ENCODE measurements around the gene KLHL10. TPM values are rescaled to one million over a fixed set of nuclear protein-coding genes. Genes with fewer than 3 reads are reported as not detected.

Gene KLHL10
- total and polyA plus RNA-seq, 2 of the 13 experiments (the other 11 are each of a cell fraction or from before 2014, with no cell fraction given): 0.04 to 0.08 TPM

- TF ChIP-seq, protein P1, sequence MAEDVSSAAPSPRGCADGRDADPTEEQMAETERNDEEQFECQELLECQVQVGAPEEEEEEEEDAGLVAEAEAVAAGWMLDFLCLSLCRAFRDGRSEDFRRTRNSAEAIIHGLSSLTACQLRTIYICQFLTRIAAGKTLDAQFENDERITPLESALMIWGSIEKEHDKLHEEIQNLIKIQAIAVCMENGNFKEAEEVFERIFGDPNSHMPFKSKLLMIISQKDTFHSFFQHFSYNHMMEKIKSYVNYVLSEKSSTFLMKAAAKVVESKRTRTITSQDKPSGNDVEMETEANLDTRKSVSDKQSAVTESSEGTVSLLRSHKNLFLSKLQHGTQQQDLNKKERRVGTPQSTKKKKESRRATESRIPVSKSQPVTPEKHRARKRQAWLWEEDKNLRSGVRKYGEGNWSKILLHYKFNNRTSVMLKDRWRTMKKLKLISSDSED (CRISPR knock-in tag; IDR thresholded peaks at IDR 0.05): no peak
- TF ChIP-seq, protein P2, sequence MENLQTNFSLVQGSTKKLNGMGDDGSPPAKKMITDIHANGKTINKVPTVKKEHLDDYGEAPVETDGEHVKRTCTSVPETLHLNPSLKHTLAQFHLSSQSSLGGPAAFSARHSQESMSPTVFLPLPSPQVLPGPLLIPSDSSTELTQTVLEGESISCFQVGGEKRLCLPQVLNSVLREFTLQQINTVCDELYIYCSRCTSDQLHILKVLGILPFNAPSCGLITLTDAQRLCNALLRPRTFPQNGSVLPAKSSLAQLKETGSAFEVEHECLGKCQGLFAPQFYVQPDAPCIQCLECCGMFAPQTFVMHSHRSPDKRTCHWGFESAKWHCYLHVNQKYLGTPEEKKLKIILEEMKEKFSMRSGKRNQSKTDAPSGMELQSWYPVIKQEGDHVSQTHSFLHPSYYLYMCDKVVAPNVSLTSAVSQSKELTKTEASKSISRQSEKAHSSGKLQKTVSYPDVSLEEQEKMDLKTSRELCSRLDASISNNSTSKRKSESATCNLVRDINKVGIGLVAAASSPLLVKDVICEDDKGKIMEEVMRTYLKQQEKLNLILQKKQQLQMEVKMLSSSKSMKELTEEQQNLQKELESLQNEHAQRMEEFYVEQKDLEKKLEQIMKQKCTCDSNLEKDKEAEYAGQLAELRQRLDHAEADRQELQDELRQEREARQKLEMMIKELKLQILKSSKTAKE (CRISPR knock-in tag; IDR thresholded peaks at IDR 0.05; ENCODE audit: borderline replicate concordance): no peak; the same call in 1 of the 2 replicates
- TF ChIP-seq TFE3 (CRISPR knock-in tag; IDR thresholded peaks at IDR 0.05) (no peak), TCF7 (IDR thresholded peaks at IDR 0.05; ENCODE audit: low read depth) (peak; percentile 43; the same call in 1 of the 2 replicates), HOXD1 (CRISPR knock-in tag; IDR thresholded peaks at IDR 0.05) (no peak), FOXP4 (CRISPR knock-in tag; IDR thresholded peaks at IDR 0.05) (no peak), RBM22 (optimal IDR thresholded peaks at IDR 0.05; ENCODE audit: low read length) (peak; percentile 55), ZNF724P (CRISPR knock-in tag; IDR thresholded peaks at IDR 0.05; ENCODE audit: borderline replicate concordance) (no peak), NFKB2 (CRISPR knock-in tag; IDR thresholded peaks at IDR 0.05; ENCODE audit: borderline replicate concordance) (no peak), MNT (IDR thresholded peaks at IDR 0.05) (peak; percentile 69), NCOR1 (IDR thresholded peaks at IDR 0.05; ENCODE audit: borderline replicate concordance, low read length) (peak; percentile 76; the same call in 1 of the 2 replicates), ZSCAN31 (CRISPR knock-in tag; IDR thresholded peaks at IDR 0.05; ENCODE audit: low read depth) (peak; percentile 19; the same call in 1 of the 2 replicates), PHF8 (CRISPR knock-in tag; IDR thresholded peaks at IDR 0.05) (peak; percentile 69), ZNF335 (CRISPR knock-in tag; IDR thresholded peaks at IDR 0.05) (0 out of 2 replicates have a peak, but pooled peaks have one; percentile 26), TGIF2 (CRISPR knock-in tag; IDR thresholded peaks at IDR 0.05) (0 out of 2 replicates have a peak, but pooled peaks have one; percentile 5), ZNF484 (CRISPR knock-in tag; IDR thresholded peaks at IDR 0.05; ENCODE audit: borderline replicate concordance, low read depth) (no peak), ZSCAN9 (CRISPR knock-in tag; IDR thresholded peaks at IDR 0.05; ENCODE audit: borderline replicate concordance) (no peak; the same call in 1 of the 2 replicates), BHLHE40 (IDR thresholded peaks at IDR 0.05; ENCODE audit: low read length) (no peak)
- TF ChIP-seq, protein P3, sequence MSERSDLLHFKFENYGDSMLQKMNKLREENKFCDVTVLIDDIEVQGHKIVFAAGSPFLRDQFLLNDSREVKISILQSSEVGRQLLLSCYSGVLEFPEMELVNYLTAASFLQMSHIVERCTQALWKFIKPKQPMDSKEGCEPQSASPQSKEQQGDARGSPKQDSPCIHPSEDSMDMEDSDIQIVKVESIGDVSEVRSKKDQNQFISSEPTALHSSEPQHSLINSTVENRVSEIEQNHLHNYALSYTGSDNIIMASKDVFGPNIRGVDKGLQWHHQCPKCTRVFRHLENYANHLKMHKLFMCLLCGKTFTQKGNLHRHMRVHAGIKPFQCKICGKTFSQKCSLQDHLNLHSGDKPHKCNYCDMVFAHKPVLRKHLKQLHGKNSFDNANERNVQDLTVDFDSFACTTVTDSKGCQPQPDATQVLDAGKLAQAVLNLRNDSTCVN (CRISPR knock-in tag; IDR thresholded peaks at IDR 0.05; ENCODE audit: borderline replicate concordance): no peak; the same call in 1 of the 2 replicates
Observed at GRCh38 chr17:41812381-41813151, 25.1 kb upstream of the KLHL10 start, which contains the start of gene FKBP10 (continued).
